ENCODE data around the gene VIT.

GRCh38 chr2:36707050-36707449 lies 10.5 kb downstream of the VIT start:
- no peak for TF ChIP-seq POLR2A (IDR thresholded peaks at IDR 0.05; ENCODE audit: low read depth, low read length)
- TF ChIP-seq TAF1 (IDR thresholded peaks at IDR 0.05; ENCODE audit: low read depth, low read length), result no peak

All from GM12891 (cell line).